Measurements from ENCODE around the gene APLP1. TPM values are rescaled to one million over a fixed set of nuclear protein-coding genes. Genes with fewer than 3 reads are reported as not detected.

Gene APLP1
- total and polyA plus RNA-seq, 2 experiments from 2014 or later, result 30.2 to 36.0 TPM

GRCh38 chr19:35888398-35888797, 20.0 kb downstream of the APLP1 start (continued):
- TF ChIP-seq ZNF462 (CRISPR knock-in tag; IDR thresholded peaks at IDR 0.05), result no peak

GRCh38 chr19:35889370-35890112, 21.2 kb downstream of the APLP1 start:
- Mint-ChIP-seq H3K9me3 (no peaks in the 10 kb centered on the region), H3K27ac (no peak overlapping the region), H3K36me3 (ENCODE audit: low read depth) (peaks cover 60% of the 10 kb centered on the region), H3K4me1 (no peaks in the 10 kb centered on the region), H3K4me3 (no peak overlapping the region), H3K27me3 (ENCODE audit: insufficient read depth, low read depth, poor library complexity) (peaks cover 13% of the 10 kb centered on the region)
- Histone ChIP-seq H2AFZ (no peak overlapping the region), H3K27ac (ENCODE audit: low read depth) (no peak overlapping the region), H3K27me3 (ENCODE audit: insufficient read depth) (no peaks in the 10 kb centered on the region), H3K36me3 (ENCODE audit: insufficient read depth) (peaks cover 16% of the 10 kb centered on the region; the same call in 1 of the 2 replicates), H3F3A (replicated peaks; ENCODE audit: low read depth) (0 out of 2 replicates have a peak, but pooled peaks cover 3% of the 10 kb centered on the region), H3K9me2 (ENCODE audit: insufficient read depth) (no peaks in the 10 kb centered on the region), H3K4me3 (no peak overlapping the region), H3K4me2 (no peak overlapping the region), H3K4me1 (ENCODE audit: insufficient read depth) (no peaks in the 10 kb centered on the region), H4K20me1 (replicated peaks; ENCODE audit: insufficient read depth) (peaks cover 12% of the 10 kb centered on the region), H3K79me2 (replicated peaks; ENCODE audit: insufficient read depth) (no peaks in the 10 kb centered on the region)
- DNase-seq (ENCODE audit: low spot score), result no peak
- no peak for ATAC-seq
- TF ChIP-seq CREB1 (CRISPR knock-in tag; IDR thresholded peaks at IDR 0.05; ENCODE audit: low read depth), result no peak
- no peak for TF ChIP-seq ZNF331 (CRISPR knock-in tag; IDR thresholded peaks at IDR 0.05; ENCODE audit: low read depth)
- TF ChIP-seq EZH2phosphoT487 (IDR thresholded peaks at IDR 0.05; ENCODE audit: unreplicated experiment), result no peak
- no peak for TF ChIP-seq EZH2 (IDR thresholded peaks at IDR 0.05; ENCODE audit: low read depth, unreplicated experiment)

All from GM23338 (cell line).